ENCODE data around the gene DGAT2.

The DGAT2 gene

GRCh38 chr11:75776546-75776945 lies 8.0 kb downstream of the DGAT2 start:
- intact Hi-C loops (cut with DNase I) = no loop called here
- peak in 2 of 10 donors; percentile 27 to 50 for DNase-seq

DNA sequence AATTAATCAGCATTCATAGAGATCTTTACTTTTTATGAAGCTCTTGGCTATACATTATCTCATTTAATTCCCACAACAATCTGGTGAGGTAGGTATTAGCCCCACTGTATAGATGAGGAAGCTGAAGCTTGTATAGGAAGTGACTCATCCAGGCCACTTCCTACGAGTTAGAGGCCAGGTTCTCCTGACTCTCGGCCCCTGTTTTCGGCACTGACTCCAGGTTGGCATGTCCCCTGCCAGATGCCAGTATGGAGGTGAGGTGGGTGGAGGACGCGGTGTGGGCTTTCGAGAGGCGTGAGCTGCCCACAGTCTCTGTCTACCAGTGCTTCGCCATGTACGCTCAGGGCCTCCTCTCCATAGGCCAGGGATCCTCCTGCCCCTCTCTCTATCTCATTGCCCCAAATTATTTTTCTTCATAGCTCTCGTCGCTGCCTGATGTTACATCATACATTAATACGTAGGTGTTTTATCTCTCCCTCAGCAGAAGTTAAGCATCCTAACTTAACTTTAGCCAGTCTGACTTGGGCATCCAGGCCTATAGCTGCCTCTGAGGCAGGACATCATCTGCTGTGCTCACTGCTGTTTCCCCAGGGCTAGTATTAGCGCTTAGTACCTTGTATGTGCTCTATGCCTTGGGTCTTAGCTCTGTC lies 9.0 kb downstream of the DGAT2 start:
- intact Hi-C loops (cut with DNase I) = no loop called here
- DNase-seq = peak in 2 of 10 donors; percentile 71 to 78

DNA sequence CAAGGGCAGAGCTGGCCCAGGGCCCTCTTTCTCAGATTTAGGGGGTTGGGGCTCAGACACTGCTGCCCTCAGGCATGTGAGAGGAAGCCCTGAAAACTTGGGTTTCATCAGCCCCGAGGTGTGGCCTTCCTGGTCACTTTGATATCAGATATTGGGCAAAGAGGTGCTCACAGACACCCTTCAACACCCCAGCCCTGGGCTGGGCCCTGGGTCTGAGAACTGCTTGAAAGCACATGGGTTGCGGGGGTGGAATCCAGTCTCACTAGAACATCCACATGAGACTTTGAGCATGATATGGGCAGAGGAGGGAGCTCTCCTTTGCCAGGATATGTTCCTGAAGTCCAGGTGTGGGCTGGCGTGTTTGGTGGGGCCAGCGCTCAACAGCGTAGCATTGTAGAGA lies 10.4 kb downstream of the DGAT2 start:
- intact Hi-C loops (cut with DNase I) = no loop called here
- DNase-seq = peak in 2 of 10 donors; percentile 25 to 55

DNA sequence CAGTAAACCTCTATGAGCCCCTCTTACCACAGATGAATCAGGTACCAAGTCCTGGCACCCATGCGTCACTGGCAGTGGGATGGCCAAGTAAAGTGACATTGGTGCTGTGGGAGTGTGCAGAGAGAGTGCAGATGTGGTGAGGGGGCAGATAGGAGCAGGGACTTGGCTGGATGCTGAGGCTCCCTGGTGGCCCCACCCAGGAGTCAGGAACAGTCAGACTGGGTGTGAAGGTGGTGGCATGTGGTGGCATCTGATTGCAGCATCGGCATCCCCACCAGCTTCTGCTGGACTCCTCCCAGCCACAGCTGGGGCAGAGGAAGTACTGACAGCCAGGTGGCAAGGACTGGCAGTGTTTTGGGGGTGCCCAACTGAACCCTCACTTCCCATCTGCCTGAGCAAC lies 11.4 kb downstream of the DGAT2 start:
- DNase-seq = peak in 3 of 10 donors; percentile 26 to 79 (median 77)
- intact Hi-C loops (cut with DNase I) = no loop called here

DNA sequence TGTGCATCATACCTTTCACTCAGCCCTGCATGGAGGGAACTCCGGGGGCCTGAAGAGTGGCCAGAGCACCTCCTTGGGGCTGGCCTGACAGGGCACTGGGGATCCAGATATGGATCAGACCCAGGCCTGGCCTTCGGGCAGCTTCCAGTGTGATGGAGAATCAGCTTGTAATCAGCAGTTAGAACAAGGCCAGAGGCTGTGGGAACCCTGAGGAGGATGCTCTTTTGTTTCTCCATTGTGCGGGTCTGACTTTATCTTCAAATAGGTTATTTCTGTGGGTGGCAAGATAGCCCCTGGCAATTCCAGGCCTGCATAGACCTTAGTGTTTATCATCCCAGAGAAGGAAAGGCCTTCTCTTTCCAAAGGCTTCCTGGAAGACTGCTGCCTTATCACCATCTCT lies 12.3 kb downstream of the DGAT2 start:
- intact Hi-C loops (cut with DNase I) = no loop called here
- DNase-seq = peak in 1 of 10 donors; percentile 22

- peak in 1 of 10 donors; percentile 75 for DNase-seq
- intact Hi-C loops (cut with DNase I) = no loop called here
Measured at GRCh38 chr11:75781296-75781695, 12.7 kb downstream of the DGAT2 start.

DNA sequence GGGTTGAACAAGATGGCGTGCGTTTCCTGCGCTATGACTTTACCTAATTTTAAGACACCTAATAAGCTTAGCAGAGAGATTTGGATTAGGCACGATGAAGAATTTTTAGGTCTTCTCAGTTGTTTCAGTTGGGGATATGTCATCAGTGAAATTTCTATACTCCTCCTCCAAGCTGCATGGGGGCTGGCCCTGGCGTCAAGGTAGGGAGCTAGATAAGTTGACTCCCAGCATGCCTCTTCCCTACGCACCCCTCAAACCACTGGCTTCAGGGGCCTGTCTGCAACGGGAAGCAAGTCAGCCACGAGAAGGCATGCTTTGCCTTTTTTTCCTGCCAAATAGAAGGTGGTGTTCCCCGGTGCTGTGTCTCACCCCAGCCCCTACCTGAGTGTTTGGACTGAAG lies 13.3 kb downstream of the DGAT2 start:
- intact Hi-C loops (cut with DNase I) = no loop called here
- peak in 1 of 10 donors; percentile 22 for DNase-seq

GRCh38 chr11:75782540-75783263 lies 14.1 kb downstream of the DGAT2 start:
- DNase-seq = peak in 2 of 10 donors; percentile 26 to 42
- intact Hi-C loops (cut with DNase I) = no loop called here

DNA sequence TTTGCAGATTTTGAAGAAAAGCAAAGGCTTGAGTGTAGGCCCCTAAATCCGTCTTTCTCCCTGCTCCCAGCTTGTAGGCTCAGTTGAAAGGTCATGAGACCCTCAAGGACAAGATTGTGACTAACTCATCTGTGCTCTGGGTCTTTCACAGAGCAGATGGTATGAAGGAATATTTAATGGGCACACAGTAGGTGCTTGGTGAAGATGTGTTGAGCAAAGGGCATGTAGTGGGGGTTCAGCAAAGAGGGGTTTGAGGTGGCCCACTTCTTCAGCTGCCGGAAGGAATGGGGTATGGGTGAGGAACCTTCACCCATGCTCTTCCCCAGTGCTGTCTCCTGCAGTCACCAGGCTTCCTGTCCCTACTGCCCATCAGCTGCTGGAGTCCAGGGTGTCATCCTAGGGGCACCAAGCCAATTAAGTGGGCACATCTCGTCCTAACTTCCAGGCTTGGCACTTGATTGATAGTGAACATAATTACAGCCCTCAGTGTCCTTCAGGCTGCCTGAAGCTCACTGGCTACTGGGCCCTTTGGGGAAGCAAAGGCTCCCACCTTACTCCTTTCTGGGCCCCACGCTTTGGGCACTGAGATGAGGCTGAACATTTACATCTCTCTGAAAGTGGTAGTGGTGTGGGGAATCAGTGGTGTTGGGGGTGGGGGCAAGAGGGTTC lies 15.0 kb downstream of the DGAT2 start:
- peak in 2 of 10 donors; percentile 13 to 23 for DNase-seq
- intact Hi-C loops (cut with DNase I) = no loop called here

- peak in 1 of 10 donors; percentile 2 for DNase-seq
- intact Hi-C loops (cut with DNase I) = no loop called here
Measured at GRCh38 chr11:75784085-75784478, 15.5 kb downstream of the DGAT2 start.

- intact Hi-C loops (cut with DNase I) = no loop called here
- DNase-seq = peak in 2 of 10 donors; percentile 6 to 29
Measured at GRCh38 chr11:75784506-75784905, 15.9 kb downstream of the DGAT2 start.

DNA sequence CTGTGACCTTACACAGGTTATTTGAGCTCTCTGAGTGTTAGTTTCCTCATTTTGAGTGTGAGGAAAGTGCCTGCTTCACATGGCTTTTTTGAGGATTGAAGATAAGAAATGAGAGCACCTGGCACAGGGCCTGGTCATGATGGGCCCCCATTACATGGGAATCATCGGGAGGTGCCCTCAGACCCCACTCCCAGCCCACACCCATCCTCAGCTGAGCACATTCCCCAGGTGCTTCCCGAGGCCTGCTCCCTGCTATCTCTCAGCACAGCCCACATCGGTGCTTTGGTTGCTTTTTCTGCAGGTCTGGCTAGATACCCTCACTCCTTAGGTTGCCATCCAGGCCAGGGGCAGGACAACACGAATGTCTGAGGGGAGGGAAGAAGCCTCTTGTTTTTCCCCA lies 16.6 kb downstream of the DGAT2 start:
- DNase-seq = peak in 1 of 10 donors; percentile 52
- intact Hi-C loops (cut with DNase I) = no loop called here

DNA sequence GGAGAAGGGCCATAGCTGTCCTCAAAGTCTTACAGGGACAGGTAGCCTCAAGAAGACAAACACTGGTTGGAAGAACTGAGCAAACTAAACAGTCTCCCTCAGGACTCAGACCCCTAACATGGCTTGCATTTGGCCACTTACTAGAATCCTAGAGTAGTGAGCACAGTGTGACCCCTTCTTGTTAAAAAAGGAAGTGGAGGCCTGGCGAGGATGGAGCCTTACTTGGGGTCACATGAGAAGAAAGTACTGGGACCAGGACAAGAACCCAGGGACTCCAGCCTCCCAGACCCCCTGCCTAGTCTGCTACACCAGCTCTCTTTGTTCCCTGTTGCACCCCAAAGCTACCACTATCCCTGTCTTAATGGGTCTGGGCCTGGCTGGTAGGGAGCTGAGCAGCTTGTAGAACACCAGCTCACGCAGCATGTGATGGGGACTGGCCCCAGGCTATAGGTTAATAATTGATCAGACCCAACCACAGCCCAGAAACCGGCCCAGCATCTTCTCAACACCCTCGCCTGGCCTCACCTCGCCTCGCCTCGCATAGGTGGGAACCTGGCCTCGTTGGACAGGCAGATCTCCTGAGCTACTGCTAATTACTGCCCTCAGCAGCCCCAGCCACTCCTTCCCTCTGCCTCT lies 17.6 kb downstream of the DGAT2 start:
- peak in 2 of 10 donors; percentile 22 to 26 for DNase-seq
- intact Hi-C loops (cut with DNase I) = no loop called here

DNA sequence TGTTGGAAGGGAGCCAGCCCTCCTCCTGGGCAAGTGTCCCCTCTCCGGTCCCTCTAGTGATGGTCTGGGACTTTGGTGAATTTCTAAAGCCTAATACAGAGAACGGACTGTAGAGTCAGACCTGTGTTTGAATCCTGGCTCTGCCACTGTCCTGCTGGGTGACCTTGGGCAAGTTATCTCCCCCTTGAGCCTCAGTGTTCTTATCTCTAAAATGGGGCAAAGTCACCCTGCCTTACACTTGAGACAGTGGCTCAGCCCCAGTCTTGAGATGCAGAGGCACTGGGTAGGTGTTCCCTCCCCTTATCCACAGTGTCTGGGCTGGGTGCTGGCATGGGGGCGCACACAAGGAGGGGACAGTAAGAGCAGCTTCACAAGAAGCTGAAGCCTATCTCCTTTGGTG lies 20.9 kb downstream of the DGAT2 start:
- peak in 2 of 10 donors; percentile 22 to 52 for DNase-seq
- intact Hi-C loops (cut with DNase I) = no loop called here

GRCh38 chr11:75790986-75791385 lies 22.4 kb downstream of the DGAT2 start:
- intact Hi-C loops (cut with DNase I) = no loop called here
- peak in 2 of 10 donors; percentile 43 to 62 for DNase-seq

GRCh38 chr11:75792127-75792731 lies 23.7 kb downstream of the DGAT2 start:
- intact Hi-C loops (cut with DNase I) = no loop called here
- DNase-seq = peak in 2 of 10 donors; percentile 16 to 43

DNA sequence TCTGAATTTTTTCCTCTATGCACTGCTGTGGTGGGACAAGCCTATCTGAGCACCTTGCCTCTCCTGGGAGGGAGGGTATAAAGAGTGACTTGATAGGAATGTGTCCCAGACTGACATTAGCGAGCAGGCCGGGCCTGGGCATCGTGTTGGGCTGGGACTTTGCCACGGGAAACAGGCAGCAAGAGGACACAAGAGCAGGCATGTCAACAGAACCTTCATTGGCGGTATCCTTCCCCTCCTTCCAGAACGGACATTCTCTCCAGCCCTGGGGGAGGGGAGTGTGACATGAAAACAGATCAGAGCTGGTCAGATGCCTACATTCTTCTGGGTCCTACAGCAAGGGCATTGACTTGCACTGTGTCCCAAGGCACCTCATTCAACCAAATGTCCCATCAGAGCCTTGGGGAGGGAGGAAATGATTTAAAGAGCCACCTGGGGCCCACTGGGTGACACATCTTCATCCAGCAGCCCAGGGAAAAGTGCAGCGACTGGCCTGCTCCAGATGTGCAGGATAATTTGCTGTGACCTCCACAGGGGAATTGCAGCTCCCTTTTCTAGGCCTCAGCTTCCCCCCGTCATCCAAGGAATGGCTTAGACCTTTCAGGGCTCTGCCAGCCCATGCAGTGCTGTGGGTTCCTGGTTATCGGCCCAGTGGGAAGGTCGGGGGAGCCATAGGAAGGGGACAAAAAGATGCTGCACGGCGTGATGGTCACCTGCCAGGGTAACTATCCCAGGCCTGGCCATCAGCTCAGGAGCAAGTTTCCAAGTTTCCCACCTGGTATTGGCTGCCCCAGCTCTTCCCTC lies 24.6 kb downstream of the DGAT2 start:
- peak in 1 of 10 donors; percentile 51 for DNase-seq
- intact Hi-C loops (cut with DNase I) = no loop called here

DNA sequence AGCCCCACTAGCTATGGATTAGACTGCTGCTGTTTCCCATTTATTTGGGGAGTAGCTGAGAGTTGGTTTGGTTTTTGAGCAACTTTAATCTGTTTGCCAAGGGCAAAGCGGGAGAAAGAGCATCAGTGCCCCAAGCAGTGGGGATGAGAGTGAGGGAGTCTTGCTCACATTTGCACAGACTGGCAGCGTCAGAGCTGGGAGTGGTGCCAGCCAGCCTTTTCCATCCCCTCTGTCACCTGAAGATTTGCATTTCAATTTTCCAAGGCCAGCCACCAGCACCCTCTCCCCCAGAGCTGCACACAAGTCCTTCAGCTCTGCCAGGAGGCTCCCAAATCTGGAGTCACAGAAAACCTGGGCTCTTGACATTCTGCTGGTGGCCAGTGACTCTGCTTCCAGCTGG lies 25.4 kb downstream of the DGAT2 start:
- intact Hi-C loops (cut with DNase I) = no loop called here

DNA sequence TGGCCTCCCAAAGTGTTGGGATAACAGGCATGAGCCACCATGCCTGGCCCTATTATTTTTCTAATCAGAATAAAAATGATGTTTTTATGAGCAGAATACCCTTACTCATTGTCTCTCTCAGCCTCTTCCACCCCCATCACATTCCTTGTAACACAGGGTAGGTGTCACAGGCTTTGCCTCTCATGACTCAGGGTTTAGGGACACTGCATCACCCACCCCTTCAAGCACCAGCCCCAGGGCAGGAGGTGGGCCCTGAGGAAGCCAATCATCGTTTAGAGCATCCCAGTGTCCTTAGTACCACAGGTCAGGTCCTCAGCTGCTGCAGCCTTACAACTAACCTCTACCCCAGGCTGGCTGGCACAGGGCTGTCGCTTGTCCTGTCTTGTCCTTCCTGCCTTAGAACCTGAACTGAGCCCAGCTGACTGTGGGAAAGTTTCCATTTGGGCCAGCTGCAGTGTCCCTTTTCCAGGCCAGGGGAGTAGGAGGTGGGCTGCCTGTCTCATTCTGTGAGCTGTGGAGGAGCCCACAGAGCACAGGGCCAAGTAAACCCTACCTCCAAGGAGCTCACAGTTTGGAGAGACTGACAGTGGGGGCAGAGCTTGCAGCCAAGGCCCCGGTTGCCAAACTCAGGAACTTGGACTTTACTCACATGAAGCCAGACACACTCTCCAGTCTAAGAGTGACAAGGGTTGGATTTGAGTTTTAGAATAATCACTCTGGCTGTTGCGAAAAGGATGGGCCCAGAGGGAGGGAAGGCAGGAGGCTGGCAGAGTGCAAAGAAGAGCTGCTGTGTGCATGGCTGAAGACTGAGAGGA lies 26.9 kb downstream of the DGAT2 start:
- intact Hi-C loops (cut with DNase I) = no loop called here
- peak in 2 of 10 donors; percentile 19 to 35 for DNase-seq

More for the DNA sequence above, 25.4 kb downstream of the DGAT2 start:
- peak in 1 of 10 donors; percentile 39 for DNase-seq
